ENCODE results near the gene LINGO3. TPM values are rescaled to one million over a fixed set of nuclear protein-coding genes. Genes with fewer than 3 reads are reported as not detected.

LINGO3 gene
- total RNA-seq, 2 donors from 2014 or later, result 0.20 to 1.0 TPM

DNA sequence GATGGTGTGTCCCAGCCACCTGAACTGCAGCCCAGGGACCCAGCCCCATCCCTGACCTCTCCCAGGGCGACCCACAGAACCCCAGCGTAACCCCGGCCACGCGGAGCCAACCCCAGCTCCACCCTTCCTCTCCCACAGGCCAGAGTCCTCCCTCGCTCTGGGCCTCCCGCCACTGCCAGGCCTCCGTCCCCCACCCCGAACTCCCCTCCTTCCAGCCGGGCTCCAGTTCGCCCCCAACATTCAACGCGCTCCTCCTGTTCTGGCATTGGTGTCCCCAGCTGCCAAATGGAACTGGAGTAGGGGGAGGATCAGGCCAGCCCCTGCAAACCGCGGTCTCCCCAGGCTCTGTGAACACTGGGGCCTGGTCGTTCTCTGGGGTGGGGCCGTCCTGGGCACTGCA, 7.4 kb downstream of the LINGO3 start:
- Mint-ChIP-seq H3K4me1 (peaks cover 2% of the 10 kb centered on the region), H3K27me3 (ENCODE audit: insufficient read depth) (peaks cover 24% of the 10 kb centered on the region), H3K4me3 (no peak overlapping the region), H3K9me3 (peaks cover 2% of the 10 kb centered on the region), H3K36me3 (ENCODE audit: low read depth) (peaks cover 1% of the 10 kb centered on the region), H3K27ac (no peak overlapping the region)
- H3K9ac ChIP-seq (ENCODE audit: extremely low read depth, low read length, poor library complexity, severe bottlenecking), result no peak overlapping the region
- H3K4me3 ChIP-seq (ENCODE audit: low read length), result no peak overlapping the region
- H3K4me1 ChIP-seq (ENCODE audit: control insufficient read depth, insufficient read depth, low read length), result no peaks in the 10 kb centered on the region
- H3K27ac ChIP-seq (ENCODE audit: low read depth, low read length), result no peak overlapping the region
- no peaks in the 10 kb centered on the region for H3K9me3 ChIP-seq (ENCODE audit: control insufficient read depth, low read length)
- no peaks in the 10 kb centered on the region for H3K36me3 ChIP-seq (ENCODE audit: control insufficient read depth, insufficient read depth, low read length)
- no peak for TF ChIP-seq CTCF (conservative IDR thresholded peaks at IDR 0.05)
- DNase-seq, result no peak
- H3K27me3 ChIP-seq (ENCODE audit: control insufficient read depth, insufficient read depth, low read length, poor library complexity, severe bottlenecking), result peaks cover 8% of the 10 kb centered on the region
- WGBS, 2 experiments (ENCODE audit: insufficient coverage in 1 of 2, insufficient read length in 1 of 2), result 92 to 93% methylated on average over 3 to 17 of the region's 17 CpGs

DNA sequence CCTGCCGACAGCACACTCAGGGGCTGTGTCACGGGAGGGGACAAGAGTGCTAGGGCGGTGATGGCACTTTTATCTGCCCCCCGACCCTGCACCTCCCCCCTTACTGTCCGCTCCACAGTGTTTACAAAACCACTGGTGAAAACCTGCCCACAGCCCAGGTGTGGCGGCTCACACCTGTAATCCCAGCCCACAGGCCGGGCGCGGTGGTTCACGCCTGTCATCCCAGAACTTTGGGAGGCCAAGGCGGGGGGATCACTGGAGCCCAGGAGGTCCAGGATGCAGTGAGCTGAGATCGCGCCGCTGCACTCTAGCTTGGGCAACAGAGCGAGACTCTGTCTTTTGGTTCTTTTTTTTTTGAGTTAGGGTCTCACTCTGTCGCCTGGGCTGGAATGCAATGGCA, 11.8 kb downstream of the LINGO3 start:
- Histone ChIP-seq H3K4me1 (ENCODE audit: control insufficient read depth, insufficient read depth, low read length) (no peaks in the 10 kb centered on the region), H3K9me3 (ENCODE audit: control insufficient read depth, low read length) (no peaks in the 10 kb centered on the region), H3K36me3 (ENCODE audit: control insufficient read depth, insufficient read depth, low read length) (no peaks in the 10 kb centered on the region), H3K27ac (ENCODE audit: low read depth, low read length) (no peak overlapping the region), H3K9ac (ENCODE audit: extremely low read depth, low read length, poor library complexity, severe bottlenecking) (no peak overlapping the region), H3K4me3 (ENCODE audit: low read length) (no peak overlapping the region), H3K27me3 (ENCODE audit: control insufficient read depth, insufficient read depth, low read length, poor library complexity, severe bottlenecking) (peaks cover 52% of the 10 kb centered on the region)
- no peak for TF ChIP-seq CTCF (conservative IDR thresholded peaks at IDR 0.05)
- Mint-ChIP-seq H3K4me1 (no peaks in the 10 kb centered on the region), H3K27me3 (ENCODE audit: insufficient read depth) (peaks cover 49% of the 10 kb centered on the region), H3K36me3 (ENCODE audit: low read depth) (no peaks in the 10 kb centered on the region), H3K9me3 (no peaks in the 10 kb centered on the region), H3K4me3 (no peak overlapping the region), H3K27ac (no peak overlapping the region)
- DNase-seq, result no peak
- WGBS, 2 experiments (ENCODE audit: insufficient coverage in 1 of 2, insufficient read length in 1 of 2), result 93 to 95% methylated on average over 12 to 16 of the region's 16 CpGs

GRCh38 chr19:2294687-2295335, 13.1 kb downstream of the LINGO3 start:
- peaks cover 60% of the 10 kb centered on the region for H3K27me3 Mint-ChIP-seq (ENCODE audit: insufficient read depth)
- Histone ChIP-seq H3K27me3 (ENCODE audit: control insufficient read depth, insufficient read depth, low read length, poor library complexity, severe bottlenecking) (peaks cover 65% of the 10 kb centered on the region), H3K9me3 (ENCODE audit: control insufficient read depth, low read length) (no peaks in the 10 kb centered on the region), H3K9ac (ENCODE audit: extremely low read depth, low read length, poor library complexity, severe bottlenecking) (no peak overlapping the region), H3K4me1 (ENCODE audit: control insufficient read depth, insufficient read depth, low read length) (no peaks in the 10 kb centered on the region), H3K36me3 (ENCODE audit: control insufficient read depth, insufficient read depth, low read length) (no peaks in the 10 kb centered on the region), H3K4me3 (ENCODE audit: low read length) (no peak overlapping the region), H3K27ac (ENCODE audit: low read depth, low read length) (no peak overlapping the region)
- no peaks in the 10 kb centered on the region for H3K4me1 Mint-ChIP-seq
- H3K36me3 Mint-ChIP-seq (ENCODE audit: low read depth), result no peaks in the 10 kb centered on the region
- H3K27ac Mint-ChIP-seq, result no peak overlapping the region
- no peak for DNase-seq
- 86 to 88% methylated on average over 20 to 26 of the region's 26 CpGs for WGBS, 2 experiments (ENCODE audit: insufficient coverage in 1 of 2, insufficient read length in 1 of 2)
- H3K4me3 Mint-ChIP-seq, result no peak overlapping the region
- H3K9me3 Mint-ChIP-seq, result no peaks in the 10 kb centered on the region
- no peak for TF ChIP-seq CTCF (conservative IDR thresholded peaks at IDR 0.05)
